CD4-positive, alpha-beta T cell treated with Interleukin-10 for 1 hour (primary cell): ENCODE results near the gene MDFIC2.
"Not testable (repeated sequence)": the region's sequence is repeated elsewhere in the genome, so short reads cannot be mapped to it uniquely, and the experiment has no call there.

ENCODE experiments used
- DNase-seq: peaks from one replicate; pipeline ENCODE4 v3.0.0-alpha.2; 2020

The MDFIC2 gene

GRCh38 chr3:70312336-70312735 is at the start of gene MDFIC2:
TSS of gene MDFIC2 (minus strand) at chr3:70312638. CDS start at chr3:70311973, 665 bp downstream.
- no peak for DNase-seq

GRCh38 chr3:70360979-70361760 is 48.7 kb upstream of the MDFIC2 start:
- DNase-seq, result no peak

GRCh38 chr3:70359711-70360110 is 47.3 kb upstream of the MDFIC2 start:
- no peak for DNase-seq

GRCh38 chr3:70358978-70359580 is 46.6 kb upstream of the MDFIC2 start:
- DNase-seq, result no peak

DNA sequence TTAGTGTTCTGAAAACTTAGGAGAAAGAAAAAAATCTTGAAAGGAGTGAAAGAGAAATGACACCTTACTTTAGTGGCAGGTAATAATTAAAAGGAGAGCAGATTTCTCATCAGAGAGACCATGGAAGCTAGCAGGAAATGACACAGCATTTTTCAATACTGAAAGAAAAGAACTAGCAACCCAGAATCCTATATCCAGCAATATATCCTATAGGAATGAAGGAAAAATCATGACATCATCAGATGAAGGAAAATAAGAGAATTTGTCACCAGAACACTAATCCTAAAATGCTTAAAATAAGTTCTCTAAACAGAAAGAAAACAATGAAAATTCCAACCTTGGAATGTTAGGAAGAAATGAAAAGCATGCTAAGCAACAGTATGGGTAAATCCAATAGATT is 39.8 kb upstream of the MDFIC2 start:
- no peak for DNase-seq

GRCh38 chr3:70342149-70342548 is 29.7 kb upstream of the MDFIC2 start:
- DNase-seq, result no peak

DNA sequence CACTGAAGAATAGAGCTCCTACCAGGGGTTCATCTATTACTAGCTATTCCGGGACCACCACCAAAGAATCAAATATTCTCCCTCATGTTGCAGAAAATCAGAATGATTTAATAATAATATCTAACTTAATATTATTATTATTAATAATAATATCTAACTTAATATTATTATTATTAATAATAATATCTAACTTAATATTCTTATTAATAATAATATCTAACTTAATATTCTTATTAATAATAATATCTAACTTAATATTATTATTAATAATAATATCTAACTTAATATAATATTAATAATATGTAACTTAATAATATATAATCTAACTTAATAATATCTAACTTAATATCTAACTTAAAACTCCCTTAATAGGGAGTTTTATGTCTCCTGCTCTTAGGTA is 24.4 kb upstream of the MDFIC2 start:
- not testable (repeated sequence) for DNase-seq

DNA sequence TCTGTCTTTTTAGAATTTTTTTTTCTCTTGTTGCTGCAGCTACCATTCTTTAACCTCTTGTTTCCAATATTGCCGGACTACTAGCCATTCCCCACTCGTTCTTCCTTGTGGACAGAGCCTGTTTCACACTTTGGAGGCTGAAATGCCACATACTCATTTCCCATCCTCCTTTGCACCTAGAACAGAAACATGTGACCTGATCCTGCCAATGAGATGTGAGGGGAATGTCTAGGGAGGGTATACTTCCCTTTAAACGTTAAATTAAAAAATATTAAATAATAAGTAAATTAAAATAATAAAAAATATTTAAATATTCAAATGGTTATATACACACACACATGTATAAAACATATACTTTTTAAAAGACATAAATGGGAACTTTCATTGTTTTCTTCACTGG is 20.6 kb upstream of the MDFIC2 start:
- DNase-seq, result no peak

DNA sequence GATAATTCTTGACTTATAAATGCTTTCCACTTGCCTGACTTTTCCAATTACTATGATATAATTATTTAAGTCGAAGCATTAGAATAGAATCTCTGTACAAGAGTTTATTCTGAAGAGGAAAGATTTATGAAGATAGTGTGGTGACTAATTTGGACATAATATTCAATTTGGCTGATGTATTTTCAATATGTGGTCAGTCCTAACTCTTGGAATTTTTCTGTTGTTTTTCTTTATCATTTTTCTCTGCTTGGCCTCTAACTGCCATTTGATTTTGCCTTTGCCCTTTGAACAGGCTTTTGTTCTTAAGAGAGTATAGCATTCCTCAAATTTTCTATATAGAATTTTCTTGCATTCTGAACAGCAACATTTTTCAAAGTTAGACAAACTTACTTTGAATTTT is 2.6 kb upstream of the MDFIC2 start:
- DNase-seq, result no peak

- DNase-seq, result no peak
Measured at GRCh38 chr3:70310809-70311208, 1.6 kb downstream of the MDFIC2 start.

- DNase-seq, result no peak
Measured at GRCh38 chr3:70309591-70309990, 2.8 kb downstream of the MDFIC2 start.

GRCh38 chr3:70308760-70309159 is 3.7 kb downstream of the MDFIC2 start:
- no peak for DNase-seq

DNA sequence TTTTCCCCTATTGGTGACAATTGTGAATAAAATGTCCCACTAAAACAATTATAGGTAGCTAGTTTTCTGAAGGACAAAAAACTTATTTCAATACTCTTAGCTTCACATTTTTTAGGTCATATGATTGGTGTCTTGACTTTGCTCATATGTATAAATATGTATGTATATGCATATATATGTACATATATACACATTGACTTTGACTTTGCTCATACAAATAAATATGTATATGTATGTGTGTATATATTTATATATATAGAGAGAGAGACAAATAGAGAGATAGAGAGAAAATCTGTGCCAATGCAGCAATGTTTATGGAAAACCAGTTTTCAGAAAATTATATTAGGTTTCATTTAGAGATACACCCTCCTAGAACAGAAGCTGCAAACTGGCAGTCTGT is 5.7 kb downstream of the MDFIC2 start:
- no peak for DNase-seq

- no peak for DNase-seq
Measured at GRCh38 chr3:70298385-70298784, 14.1 kb downstream of the MDFIC2 start.

- no peak for DNase-seq
Measured at GRCh38 chr3:70291097-70291482, 21.3 kb downstream of the MDFIC2 start.

DNA sequence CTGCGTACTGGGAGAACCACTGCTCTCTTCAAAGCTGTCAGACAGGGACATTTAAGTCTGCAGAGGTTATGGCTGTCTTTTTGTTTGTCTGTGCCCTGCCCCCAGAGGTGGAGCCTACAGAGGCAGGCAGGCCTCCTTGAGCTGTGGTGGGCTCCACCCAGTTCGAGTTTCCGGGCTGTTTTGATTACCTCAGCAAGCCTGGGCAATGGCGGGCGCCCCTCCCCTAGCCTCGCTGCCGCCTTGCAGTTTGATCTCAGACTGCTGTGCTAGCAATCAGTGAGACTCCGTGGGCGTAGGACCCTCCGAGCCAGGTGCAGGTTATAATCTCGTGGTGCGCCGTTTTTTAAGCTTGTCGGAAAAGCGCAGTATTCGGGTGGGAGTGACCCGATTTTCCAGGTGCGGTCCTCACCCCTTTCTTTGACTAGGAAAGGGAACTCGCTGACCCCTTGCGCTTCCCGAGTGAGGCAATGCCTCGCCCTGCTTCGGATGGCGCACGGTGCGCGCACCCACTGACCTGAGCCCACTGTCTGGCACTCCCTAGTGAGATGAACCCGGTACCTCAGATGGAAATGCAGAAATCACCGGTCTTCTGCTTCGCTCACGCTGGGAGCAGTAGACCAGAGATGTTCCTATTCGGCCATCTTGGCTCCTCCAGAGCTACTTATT is 21.9 kb downstream of the MDFIC2 start:
- DNase-seq, result not testable (repeated sequence)

DNA sequence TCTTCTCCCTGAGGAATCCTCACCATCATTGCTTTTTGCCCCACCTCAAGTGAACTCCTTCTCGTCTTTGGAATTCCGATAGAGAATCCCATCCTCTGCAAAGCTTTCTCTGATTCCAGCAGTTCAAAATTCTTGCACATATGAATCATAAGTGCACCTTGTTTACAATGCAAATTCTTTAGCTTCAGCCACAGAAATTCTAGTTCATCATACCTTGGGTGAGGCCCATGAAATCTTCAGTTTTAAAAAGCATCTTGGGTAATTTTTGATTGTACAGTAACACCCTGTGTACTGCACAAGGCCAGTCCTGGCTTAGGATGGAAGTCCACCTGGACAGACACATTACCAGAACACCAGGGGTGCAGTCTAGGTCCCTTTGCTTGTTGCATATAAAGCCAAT is 30.8 kb downstream of the MDFIC2 start:
- no peak for DNase-seq

DNA sequence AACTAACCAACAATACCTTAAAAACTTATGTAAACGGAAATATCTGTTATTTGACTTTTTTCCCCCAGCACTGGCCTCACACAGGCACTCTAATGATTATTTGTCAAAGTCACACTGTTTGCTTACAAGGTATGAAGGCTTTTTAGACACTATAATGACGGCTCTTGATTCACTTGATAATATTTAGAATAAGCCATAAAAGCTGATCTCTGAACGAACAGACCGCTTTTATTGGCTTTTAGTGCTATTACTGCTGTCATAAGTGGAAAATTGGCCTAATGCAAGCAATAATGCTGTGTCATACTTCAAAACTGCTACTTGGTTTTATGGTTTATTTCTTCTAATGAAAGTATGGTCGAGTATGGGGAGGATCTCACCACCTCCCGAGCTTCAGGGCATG is 35.1 kb downstream of the MDFIC2 start:
- DNase-seq, result no peak

GRCh38 chr3:70276901-70277300 is 35.5 kb downstream of the MDFIC2 start:
- no peak for DNase-seq

- DNase-seq, result no peak
Measured at GRCh38 chr3:70273492-70273891, 38.9 kb downstream of the MDFIC2 start.

- DNase-seq, result no peak
Measured at GRCh38 chr3:70272798-70273197, 39.6 kb downstream of the MDFIC2 start.

GRCh38 chr3:70264122-70264780 is 48.2 kb downstream of the MDFIC2 start:
- no peak for DNase-seq

DNA sequence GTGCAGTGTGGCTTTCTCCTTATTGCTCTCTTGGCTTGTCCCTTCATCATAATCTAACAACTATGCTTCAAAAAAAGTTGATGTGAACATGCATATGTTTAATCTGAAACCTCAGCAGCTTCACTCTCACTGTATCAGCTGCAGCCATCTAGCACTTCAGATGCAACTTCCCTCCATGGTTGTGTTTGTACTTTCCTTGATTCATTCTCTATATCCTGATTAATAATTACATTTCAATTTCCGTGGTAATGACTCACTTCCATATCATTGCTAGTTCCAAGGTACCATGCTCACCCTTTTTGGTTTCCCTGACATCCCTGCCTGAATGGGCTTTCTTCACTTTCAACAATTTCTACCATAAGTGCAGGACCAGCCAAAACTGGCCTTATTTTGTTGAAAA is 51.2 kb downstream of the MDFIC2 start:
- DNase-seq, result no peak

GRCh38 chr3:70256566-70256965 is 55.9 kb downstream of the MDFIC2 start:
- no peak for DNase-seq
